Measurements from ENCODE around the gene SLC8A3. TPM values are rescaled to one million over a fixed set of nuclear protein-coding genes. Genes with fewer than 3 reads are reported as not detected.

The SLC8A3 gene
- total and polyA plus RNA-seq, 2 of the 13 experiments (the other 11 are each of a cell fraction or from before 2014, with no cell fraction given), result 0.01 to 0.02 TPM

DNA sequence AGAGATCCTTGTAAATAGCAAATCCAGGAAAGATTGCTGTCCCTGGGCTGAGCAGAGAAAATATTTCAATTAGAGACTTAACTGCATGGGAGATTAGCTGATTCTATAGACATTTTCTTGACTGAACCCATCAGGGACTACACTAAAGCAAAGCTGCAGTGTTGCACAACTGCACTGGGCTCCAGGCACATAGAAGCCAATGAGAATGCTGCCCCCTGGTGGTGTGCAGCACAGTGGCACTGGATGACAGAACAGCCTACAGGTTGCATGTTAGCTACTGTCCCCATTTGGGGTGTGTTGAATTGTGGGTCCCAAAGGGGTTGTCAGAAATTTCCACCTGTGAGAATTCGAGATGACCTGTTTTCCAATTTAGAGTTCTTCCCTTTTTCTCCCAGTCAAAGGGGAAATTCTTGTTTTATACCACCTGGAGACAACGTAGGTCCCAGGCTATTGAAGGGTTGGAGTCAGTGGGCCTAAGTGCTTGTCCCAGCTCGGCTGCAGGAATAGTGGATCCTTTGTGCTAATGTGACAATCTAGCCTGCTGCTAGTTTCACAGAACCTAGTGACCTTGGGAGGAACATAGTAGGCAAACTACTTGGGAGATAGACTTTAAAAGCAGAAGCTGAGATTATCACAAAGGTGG lies 114.7 kb downstream of the SLC8A3 start (continued):
- TF ChIP-seq, protein P1, sequence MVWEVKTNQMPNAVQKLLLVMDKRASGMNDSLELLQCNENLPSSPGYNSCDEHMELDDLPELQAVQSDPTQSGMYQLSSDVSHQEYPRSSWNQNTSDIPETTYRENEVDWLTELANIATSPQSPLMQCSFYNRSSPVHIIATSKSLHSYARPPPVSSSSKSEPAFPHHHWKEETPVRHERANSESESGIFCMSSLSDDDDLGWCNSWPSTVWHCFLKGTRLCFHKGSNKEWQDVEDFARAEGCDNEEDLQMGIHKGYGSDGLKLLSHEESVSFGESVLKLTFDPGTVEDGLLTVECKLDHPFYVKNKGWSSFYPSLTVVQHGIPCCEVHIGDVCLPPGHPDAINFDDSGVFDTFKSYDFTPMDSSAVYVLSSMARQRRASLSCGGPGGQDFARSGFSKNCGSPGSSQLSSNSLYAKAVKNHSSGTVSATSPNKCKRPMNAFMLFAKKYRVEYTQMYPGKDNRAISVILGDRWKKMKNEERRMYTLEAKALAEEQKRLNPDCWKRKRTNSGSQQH (CRISPR knock-in tag; IDR thresholded peaks at IDR 0.05; ENCODE audit: low read depth), result peak; percentile 77; the same call in 1 of the 2 replicates
- TF ChIP-seq KLF16 (CRISPR knock-in tag; IDR thresholded peaks at IDR 0.05), result peak in 1 of 2 experiments; percentile 67; a peak in 1 of 4 replicates
- no peak for TF ChIP-seq SRSF4 (IDR thresholded peaks at IDR 0.05; ENCODE audit: low read depth, low read length, poor library complexity, severe bottlenecking)
- TF ChIP-seq HNF4A (CRISPR knock-in tag; IDR thresholded peaks at IDR 0.05), result 0 out of 2 replicates have a peak, but pooled peaks have one; percentile 8
- peak; percentile 41; the same call in 1 of the 2 replicates for TF ChIP-seq REPIN1 (CRISPR knock-in tag; IDR thresholded peaks at IDR 0.05; ENCODE audit: borderline replicate concordance, low read depth)
- TF ChIP-seq PHB2 (IDR thresholded peaks at IDR 0.05; ENCODE audit: partially characterized antibody), result no peak
- TF ChIP-seq RXRB (CRISPR knock-in tag; IDR thresholded peaks at IDR 0.05; ENCODE audit: borderline replicate concordance), result peak; percentile 67; the same call in 1 of the 2 replicates
- peak; percentile 87; the same call in 1 of the 2 replicates for TF ChIP-seq ZSCAN9 (CRISPR knock-in tag; IDR thresholded peaks at IDR 0.05; ENCODE audit: borderline replicate concordance)
- no peak for TF ChIP-seq ZNF274 (CRISPR knock-in tag; IDR thresholded peaks at IDR 0.05)
- TF ChIP-seq ZNF776 (CRISPR knock-in tag; IDR thresholded peaks at IDR 0.05), result no peak
- no peak for TF ChIP-seq THYN1 (CRISPR knock-in tag; IDR thresholded peaks at IDR 0.05; ENCODE audit: borderline replicate concordance, low read depth)
- TF ChIP-seq LCORL (IDR thresholded peaks at IDR 0.05), result no peak
- TF ChIP-seq LCORL (CRISPR knock-in tag; IDR thresholded peaks at IDR 0.05), result 0 out of 2 replicates have a peak, but pooled peaks have one; percentile 18
- TF ChIP-seq ZNF335 (CRISPR knock-in tag; IDR thresholded peaks at IDR 0.05), result no peak
- TF ChIP-seq ZNF20 (CRISPR knock-in tag; IDR thresholded peaks at IDR 0.05), result no peak
- TF ChIP-seq YEATS2 (CRISPR knock-in tag; IDR thresholded peaks at IDR 0.05; ENCODE audit: borderline replicate concordance), result 0 out of 2 replicates have a peak, but pooled peaks have one; percentile 41
- no peak for TF ChIP-seq NAIF1 (CRISPR knock-in tag; IDR thresholded peaks at IDR 0.05; ENCODE audit: borderline replicate concordance)
- peak; percentile 20; the same call in 1 of the 2 replicates for TF ChIP-seq FOXK1 (CRISPR knock-in tag; IDR thresholded peaks at IDR 0.05; ENCODE audit: borderline replicate concordance, low read depth)
- TF ChIP-seq, protein P2, sequence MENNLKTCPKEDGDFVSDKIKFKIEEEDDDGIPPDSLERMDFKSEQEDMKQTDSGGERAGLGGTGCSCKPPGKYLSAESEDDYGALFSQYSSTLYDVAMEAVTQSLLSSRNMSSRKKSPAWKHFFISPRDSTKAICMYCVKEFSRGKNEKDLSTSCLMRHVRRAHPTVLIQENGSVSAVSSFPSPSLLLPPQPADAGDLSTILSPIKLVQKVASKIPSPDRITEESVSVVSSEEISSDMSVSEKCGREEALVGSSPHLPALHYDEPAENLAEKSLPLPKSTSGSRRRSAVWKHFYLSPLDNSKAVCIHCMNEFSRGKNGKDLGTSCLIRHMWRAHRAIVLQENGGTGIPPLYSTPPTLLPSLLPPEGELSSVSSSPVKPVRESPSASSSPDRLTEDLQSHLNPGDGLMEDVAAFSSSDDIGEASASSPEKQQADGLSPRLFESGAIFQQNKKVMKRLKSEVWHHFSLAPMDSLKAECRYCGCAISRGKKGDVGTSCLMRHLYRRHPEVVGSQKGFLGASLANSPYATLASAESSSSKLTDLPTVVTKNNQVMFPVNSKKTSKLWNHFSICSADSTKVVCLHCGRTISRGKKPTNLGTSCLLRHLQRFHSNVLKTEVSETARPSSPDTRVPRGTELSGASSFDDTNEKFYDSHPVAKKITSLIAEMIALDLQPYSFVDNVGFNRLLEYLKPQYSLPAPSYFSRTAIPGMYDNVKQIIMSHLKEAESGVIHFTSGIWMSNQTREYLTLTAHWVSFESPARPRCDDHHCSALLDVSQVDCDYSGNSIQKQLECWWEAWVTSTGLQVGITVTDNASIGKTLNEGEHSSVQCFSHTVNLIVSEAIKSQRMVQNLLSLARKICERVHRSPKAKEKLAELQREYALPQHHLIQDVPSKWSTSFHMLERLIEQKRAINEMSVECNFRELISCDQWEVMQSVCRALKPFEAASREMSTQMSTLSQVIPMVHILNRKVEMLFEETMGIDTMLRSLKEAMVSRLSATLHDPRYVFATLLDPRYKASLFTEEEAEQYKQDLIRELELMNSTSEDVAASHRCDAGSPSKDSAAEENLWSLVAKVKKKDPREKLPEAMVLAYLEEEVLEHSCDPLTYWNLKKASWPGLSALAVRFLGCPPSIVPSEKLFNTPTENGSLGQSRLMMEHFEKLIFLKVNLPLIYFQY (CRISPR knock-in tag; IDR thresholded peaks at IDR 0.05; ENCODE audit: borderline replicate concordance), result peak; percentile 32; the same call in 1 of the 2 replicates
- TF ChIP-seq SP140L (CRISPR knock-in tag; IDR thresholded peaks at IDR 0.05; ENCODE audit: borderline replicate concordance), result peak; percentile 27; the same call in 1 of the 2 replicates
- TF ChIP-seq, protein P3, sequence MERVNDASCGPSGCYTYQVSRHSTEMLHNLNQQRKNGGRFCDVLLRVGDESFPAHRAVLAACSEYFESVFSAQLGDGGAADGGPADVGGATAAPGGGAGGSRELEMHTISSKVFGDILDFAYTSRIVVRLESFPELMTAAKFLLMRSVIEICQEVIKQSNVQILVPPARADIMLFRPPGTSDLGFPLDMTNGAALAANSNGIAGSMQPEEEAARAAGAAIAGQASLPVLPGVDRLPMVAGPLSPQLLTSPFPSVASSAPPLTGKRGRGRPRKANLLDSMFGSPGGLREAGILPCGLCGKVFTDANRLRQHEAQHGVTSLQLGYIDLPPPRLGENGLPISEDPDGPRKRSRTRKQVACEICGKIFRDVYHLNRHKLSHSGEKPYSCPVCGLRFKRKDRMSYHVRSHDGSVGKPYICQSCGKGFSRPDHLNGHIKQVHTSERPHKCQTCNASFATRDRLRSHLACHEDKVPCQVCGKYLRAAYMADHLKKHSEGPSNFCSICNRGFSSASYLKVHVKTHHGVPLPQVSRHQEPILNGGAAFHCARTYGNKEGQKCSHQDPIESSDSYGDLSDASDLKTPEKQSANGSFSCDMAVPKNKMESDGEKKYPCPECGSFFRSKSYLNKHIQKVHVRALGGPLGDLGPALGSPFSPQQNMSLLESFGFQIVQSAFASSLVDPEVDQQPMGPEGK (CRISPR knock-in tag; IDR thresholded peaks at IDR 0.05), result peak; percentile 25; the same call in 1 of the 2 replicates
